SH-SY5Y (cell line): Measurements from ENCODE around the gene PBRM1.

Experiments used
- GATA2 ChIP-seq: IDR thresholded peaks from 2 replicates; pipeline ENCODE4 v1.6.1; 2011; ENCODE audit warnings: mild to moderate bottlenecking, low read depth, low read length
- GATA3 ChIP-seq: IDR thresholded peaks from 2 replicates; pipeline ENCODE4 v1.6.1; 2011; ENCODE audit warnings: low read depth, mild to moderate bottlenecking, low read length, moderate library complexity

DNA sequence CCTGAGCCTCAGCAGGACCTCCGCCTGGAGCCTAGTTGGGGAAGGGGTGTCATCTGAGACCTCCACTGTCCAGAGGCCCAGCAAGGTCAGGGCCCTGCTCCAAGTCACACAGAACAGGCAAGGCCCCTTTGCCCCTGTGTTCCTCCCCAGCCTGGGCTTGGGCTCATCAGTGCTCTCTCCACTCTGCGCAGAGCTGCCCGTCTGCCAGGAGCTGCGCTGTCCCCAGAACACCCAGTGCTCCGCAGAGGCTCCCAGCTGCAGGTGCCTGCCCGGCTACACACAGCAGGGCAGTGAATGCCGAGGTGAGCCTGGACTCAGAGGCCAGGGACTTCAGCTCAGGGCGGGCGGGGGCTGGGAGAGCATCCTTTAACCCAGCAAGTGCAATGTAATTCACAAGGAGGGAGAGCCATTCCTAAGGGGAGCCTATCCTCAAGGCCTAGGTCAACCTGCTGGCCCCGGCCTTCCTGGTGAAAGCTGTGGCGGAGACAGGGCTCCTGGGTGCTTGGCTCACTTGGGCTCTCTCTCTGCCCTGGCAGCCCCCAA is 182.8 kb downstream of the PBRM1 start:
- TF ChIP-seq GATA2 (no peak), GATA3 (no peak)
